KG1 (cell line): ENCODE data around the gene DUSP18.
"Not testable (repeated sequence)": the region's sequence is repeated elsewhere in the genome, so short reads cannot be mapped to it uniquely, and the experiment has no call there.

Experiments used
- DNase-seq: peaks from one replicate; lab custom pipeline; 2025; lab: John Stamatoyannopoulos, UW

The DUSP18 gene

DNA sequence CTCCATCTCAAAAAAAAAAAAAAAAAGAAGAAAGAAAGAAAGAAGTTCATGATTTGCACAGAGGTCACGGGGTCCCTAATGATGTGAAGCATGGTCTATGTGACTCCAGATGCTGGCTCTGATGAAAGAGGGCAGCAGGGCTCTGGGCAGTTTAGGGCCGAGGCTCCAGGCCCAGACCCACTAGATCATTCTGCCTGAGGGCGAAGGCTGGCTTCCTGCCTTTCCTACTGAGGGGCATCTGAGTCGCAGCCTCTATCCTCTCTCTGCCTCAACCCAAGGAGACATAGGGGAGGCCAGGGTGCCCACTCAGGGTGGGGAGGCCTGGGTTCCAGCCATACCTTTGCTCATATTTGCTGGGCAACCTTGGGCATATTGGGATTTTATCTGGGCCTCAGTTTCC lies 27.3 kb downstream of the DUSP18 start:
- no peak for DNase-seq

DNA sequence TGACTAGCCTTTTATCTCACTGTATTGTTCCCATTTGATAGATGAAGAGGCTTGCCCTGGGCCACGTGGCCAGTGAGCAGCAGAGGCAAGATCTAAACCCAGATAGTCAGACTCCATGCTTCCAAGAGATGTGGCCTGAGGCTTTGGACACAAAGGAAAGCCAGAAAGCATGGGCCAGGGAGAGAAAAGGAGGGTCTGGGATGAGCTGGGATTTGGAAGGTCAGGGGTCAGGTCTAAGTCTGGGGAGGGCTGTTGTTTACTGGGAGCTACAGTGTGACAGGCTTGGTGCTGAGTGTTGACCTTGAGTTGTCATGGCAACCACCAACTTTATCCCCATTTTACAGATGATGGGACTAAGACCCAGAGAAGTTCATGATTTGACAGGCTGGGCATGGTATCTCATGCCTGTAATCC lies 30.0 kb downstream of the DUSP18 start:
- no peak for DNase-seq

DNA sequence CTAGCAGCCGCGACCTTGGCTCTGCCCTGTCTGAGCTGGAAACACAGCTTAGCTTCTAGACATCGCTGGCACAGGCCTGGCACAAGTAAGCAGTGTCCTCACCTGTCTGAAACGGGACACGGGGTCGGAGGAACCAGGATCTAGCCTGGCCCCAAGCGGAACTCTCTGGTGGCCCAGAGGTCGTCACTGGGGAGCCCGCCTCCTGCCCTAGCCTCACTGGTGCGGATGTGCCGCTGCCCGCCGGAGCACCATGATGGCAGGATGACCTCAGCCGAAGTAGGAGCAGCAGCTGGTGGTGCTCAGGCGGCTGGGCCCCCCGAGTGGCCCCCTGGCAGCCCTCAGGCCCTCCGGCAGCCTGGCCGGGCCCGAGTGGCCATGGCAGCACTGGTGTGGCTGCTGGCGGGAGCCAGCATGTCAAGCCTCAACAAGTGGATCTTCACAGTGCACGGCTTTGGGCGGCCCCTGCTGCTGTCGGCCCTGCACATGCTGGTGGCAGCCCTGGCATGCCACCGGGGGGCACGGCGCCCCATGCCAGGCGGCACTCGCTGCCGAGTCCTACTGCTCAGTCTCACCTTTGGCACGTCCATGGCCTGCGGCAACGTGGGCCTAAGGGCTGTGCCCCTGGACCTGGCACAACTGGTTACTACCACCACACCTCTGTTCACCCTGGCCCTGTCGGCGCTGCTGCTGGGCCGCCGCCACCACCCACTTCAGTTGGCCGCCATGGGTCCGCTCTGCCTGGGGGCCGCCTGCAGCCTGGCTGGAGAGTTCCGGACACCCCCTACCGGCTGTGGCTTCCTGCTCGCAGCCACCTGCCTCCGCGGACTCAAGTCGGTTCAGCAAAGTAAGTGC lies 31.2 kb downstream of the DUSP18 start:
- DNase-seq: no peak

DNA sequence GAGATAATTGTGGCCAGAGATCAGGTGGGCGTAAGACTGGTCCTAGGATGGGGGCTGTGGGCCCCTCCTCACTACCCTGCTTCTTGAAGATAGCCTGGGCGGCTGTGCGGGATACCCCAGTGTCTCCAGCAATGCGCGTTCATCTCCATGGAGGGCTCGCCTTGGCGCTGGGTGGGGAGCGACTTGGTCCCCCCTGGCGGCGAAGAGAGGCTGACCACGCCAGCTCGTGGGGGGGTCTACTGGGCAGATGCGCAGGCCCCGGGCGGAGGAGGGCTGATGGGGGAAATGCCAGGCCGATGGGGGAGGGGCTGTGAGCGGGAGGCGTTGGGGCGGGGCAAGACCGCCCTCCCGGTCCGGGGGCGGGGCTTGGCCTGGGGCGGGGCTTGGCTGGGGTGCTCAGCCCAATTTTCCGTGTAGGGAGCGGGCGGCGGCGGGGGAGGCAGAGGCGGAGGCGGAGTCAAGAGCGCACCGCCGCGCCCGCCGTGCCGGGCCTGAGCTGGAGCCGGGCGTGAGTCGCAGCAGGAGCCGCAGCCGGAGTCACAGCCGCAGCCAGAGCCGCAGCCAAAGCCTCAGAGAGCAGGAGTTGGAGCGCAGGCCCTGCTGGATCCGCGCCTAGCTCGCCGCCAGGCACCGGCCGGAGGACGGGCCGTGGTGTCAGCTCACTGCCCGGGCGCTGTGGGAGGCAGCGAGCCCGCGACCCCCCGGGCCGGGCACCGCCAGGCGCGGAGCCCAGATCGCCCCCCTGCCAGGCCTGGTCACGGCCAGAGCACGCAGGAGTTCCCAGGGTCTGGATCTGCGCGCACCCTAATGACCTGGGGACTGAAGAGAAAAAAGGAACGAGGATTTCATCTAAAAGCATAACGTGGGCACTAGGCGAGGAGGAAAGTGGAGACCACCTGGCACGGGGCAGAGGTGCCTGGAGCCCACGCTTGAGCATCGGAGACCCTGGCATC lies 32.1 kb downstream of the DUSP18 start, which contains the start of gene SLC35E4:
Gene SLC35E4, plus strand, starts transcription at position 509 of the 953 bp plus-strand sequence. CDS start 670 bp downstream, outside the sequence.
- DNase-seq: no peak

DNA sequence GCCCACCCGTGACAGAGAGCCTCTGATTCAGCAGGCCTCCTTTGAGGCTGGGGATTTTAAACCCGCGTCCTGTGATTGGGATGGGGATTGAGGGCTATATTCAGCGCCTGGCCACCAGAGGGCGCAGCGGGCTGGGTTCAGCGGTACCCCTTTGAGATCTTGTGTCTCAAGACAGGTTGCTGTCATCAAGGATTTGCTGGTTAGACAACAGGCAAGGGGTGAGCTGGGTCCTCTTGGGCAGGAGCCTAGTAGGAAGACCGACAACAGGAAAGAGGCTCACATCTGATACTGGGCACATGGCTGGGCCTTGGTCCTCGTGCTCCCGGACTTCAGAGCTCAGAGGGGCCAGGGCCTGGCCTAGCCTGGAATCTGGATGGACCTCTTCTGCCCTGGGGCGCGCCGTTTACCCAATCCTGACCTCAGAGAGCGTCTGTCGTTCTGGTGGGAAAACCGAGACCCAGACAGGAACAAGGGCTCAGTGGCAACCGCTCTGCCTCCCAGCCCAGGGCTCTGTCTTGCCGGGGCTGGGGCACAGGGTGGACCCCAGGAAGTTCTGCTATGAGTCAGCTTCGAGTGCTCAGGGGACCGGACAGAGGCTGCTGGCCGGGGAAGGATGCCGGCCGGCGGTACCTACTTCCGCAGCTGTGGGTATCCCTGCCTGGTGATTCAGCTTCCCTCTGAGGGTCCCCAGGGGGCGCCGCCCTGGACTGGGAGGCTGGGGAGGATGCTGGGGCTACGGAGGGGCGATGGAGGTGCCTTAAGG lies 33.0 kb downstream of the DUSP18 start:
- peak; percentile 68 for DNase-seq

DNA sequence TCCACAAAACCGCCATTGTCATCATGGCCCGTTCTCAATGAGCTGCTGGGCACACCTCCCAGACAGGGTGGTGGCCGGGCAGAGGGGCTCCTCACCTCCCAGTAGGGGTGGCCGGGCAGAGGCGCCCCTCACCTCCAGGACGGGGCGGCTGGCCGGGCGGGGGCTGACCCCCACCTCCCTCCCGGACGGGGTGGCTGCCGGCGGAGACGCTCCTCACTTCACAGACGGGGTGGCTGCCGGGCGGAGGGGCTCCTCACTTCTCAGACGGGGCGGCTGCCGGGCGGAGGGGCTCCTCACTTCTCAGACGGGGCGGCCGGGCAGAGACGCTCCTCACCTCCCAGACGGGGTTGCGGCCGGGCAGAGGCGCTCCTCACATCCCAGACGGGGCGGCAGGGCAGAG lies 36.2 kb downstream of the DUSP18 start:
- DNase-seq: not testable (repeated sequence)

DNA sequence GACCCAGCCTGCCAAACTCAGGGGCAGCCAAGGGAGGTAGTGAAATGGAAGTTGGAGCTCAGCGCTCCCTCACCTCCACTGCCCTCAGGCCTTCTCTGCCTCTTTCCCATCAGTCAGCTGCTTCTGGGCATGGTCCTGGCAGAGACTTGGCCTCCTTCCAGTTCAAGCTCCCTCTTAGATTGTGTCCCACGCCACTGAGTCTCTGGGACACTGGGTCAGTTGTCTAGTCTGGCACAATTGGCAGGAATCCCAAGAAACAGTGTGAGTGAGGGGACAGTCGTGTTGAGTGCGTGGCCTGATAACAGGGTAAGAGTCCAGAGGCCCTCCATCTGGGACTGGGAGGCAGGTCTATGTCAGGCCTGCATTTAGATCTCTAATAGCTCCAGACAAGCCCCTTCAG lies 39.2 kb downstream of the DUSP18 start:
- no peak for DNase-seq

DNA sequence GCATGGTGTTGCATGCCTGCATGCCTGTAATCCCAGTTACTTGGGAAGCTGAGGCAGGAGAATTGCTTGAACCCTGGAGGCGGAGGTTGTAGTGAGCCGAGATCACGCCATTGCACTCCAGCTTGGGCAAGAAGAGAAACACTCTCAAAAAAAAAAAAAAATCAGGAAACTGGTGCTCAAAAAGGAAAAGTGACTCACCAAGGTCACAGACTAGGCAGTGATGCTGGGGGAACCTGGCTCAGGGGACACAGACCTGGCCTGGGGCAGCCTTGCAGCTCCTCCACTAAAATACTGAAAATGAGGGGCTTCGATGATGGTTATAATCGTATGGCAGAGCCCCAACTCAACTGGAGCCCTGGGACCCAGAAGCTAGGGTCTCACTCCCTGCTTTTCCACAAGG lies 40.2 kb downstream of the DUSP18 start:
- no peak for DNase-seq

DNA sequence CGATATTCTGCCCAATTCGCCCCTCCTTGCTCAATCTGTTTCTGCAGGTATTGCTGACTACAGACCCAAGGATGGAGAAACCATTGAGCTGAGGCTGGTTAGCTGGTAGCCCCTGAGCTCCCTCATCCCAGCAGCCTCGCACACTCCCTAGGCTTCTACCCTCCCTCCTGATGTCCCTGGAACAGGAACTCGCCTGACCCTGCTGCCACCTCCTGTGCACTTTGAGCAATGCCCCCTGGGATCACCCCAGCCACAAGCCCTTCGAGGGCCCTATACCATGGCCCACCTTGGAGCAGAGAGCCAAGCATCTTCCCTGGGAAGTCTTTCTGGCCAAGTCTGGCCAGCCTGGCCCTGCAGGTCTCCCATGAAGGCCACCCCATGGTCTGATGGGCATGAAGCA lies 41.3 kb downstream of the DUSP18 start:
- DNase-seq: no peak

DNA sequence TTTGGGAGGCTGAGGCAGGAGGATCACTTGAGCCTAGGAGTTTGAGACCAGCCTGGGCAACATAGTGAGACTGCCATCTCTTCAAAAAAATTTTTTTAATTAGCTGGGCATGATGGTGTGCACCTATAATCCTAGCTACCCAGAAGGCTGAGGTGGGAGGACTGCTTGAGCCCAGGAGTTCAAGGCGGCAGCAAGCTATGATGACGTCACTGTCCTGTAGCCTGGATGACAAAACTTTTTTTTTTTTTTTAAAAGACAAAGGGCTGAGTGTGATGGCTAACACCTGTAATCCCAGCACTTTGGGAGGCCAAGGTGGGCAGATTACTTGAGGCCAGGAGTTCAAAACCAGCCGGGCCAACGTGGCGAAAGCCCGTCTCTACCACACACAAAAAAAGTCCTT lies 47.8 kb downstream of the DUSP18 start:
- DNase-seq: not testable (repeated sequence)

DNA sequence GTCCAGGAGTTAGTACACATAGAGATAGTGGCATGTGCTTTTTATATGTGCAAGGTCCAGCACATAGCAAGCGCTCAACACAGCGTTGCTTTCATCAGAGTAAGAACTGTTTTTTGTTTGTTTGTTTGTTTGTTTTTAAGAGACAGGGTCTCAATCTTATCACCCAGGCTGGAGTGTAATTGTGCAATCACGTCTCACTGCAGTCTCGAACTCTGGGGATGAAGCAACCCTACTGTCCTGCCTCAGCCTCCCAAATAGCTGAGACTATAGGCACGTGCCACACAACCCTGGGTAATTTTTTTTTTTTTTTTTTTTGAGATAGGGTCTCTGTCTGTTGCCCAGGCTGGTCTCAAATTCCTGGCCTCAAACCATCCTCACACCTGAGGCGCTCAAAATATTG lies 49.9 kb downstream of the DUSP18 start:
- DNase-seq: no peak

DNA sequence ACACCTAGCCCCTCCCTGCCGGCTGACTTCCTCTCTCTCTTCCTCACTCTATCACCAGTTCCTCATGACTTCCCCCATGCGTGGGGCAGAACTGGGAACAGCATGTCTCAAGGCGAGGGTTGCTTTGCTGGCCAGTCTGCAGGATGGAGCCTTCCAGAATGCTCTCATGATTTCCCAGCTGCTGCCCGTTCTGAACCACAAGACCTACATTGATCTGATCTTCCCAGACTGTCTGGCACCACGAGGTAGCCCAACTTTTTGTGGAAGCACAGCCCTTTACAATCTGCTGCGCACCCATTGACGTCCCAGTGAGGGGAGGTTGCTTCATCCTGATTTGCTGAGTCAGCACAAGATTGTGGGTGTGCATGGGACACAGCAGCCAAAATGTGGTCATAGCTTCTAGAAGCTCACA lies 52.1 kb downstream of the DUSP18 start:
- no peak for DNase-seq

DNA sequence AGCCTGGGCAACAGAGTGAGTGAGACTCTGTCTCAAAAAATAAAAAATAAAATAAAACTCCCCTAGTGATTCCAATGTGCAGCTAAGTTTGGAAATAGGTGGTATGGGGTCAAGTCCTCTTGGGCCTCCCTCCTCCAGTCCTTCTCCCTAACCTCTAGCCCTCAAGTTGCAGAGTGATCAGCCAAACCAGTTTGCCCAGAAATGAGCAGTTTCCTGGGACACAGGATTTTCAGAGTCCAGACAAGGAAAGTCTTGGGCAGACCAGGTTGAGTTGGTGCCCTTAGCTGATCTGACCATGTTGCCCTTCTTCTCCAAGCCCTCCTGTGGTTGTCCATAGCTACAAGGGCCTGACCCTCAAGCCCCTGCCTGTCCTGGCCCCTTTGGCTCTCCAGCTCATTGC lies 52.8 kb downstream of the DUSP18 start:
- no peak for DNase-seq

DNA sequence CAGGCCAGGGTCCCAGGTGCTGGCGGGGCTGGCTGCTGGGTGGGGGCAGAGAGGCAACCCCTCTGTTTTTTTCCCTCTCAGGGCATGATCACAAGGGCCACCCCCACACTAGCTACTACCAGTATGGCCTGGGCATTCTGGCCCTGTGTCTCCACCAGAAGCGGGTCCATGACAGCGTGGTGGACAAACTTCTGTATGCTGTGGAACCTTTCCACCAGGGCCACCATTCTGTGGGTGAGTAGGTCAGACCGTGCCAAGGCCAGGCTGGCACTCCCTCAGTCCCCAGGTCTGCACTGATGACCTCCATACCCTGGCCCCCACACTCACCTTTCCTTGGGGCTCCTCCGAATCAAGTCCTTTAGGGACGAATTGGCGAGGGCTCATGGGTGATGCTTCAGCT lies 53.4 kb downstream of the DUSP18 start:
- no peak for DNase-seq

DNA sequence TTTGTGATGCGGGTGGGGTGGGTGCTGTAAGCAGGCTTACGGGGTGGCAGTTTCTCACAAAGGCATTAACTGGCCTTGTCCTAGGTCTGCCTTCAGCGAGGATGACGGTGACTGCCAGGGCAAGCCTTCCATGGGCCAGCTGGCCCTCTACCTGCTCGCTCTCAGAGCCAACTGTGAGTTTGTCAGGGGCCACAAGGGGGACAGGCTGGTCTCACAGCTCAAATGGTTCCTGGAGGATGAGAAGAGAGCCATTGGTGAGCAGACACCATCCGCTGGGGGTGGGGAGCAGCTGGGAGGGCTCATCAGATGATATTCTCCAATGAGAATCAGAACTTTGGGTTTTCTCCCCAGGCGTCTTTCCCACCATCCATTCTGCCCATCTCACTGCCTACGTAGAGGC lies 54.9 kb downstream of the DUSP18 start:
- no peak for DNase-seq
